Activated T-helper 1 cell treated with anti-CD3 and anti-CD28 coated beads, Interleukin-12 subunit alpha, Interleukin-12 subunit beta, Interleukin-2, Interleukin-4 antibody, amounts not matched to agents 30 ng/mL and 10 ng/mL and 1 ng/mL, durations not matched to agents 14 hours and 24 hours and 36 hours (primary cell): Measurements from ENCODE around the gene SV2C. TPM values are rescaled to one million over a fixed set of nuclear protein-coding genes. Genes with fewer than 3 reads are reported as not detected.
A peak's percentile ranks its signal among the peaks of the same experiment; 100 is the strongest.
"Not testable (repeated sequence)": the region's sequence is repeated elsewhere in the genome, so short reads cannot be mapped to it uniquely, and the experiment has no call there.

ENCODE experiments used
- DNase-seq: peaks from one replicate; pipeline ENCODE4 v3.0.0; 2021; ENCODE audit warnings: low spot score
- H3K27ac Mint-ChIP-seq: one replicate; pipeline ENCODE4 v1.8.0; 2021; ENCODE audit warnings: mild to moderate bottlenecking, mixed read lengths
- H3K27me3 Mint-ChIP-seq: one replicate; pipeline ENCODE4 v1.8.0; 2022; ENCODE audit warnings: mild to moderate bottlenecking, moderate library complexity, mixed read lengths; ENCODE audit not compliant: insufficient read depth
- H3K36me3 Mint-ChIP-seq: one replicate; pipeline ENCODE4 v1.8.0; 2021; ENCODE audit warnings: low read depth, mixed read lengths
- H3K4me1 Mint-ChIP-seq: one replicate; pipeline ENCODE4 v1.8.0; 2021; ENCODE audit warnings: low read depth, mixed read lengths
- H3K4me3 Mint-ChIP-seq: one replicate; pipeline ENCODE4 v1.8.0; 2021; ENCODE audit warnings: mild to moderate bottlenecking, moderate library complexity, mixed read lengths
- H3K9me3 Mint-ChIP-seq: one replicate; pipeline ENCODE4 v1.8.0; 2021; ENCODE audit warnings: mixed read lengths
- intact Hi-C: fragments of 100-400 bp; cut with micrococcal nuclease; formaldehyde crosslinking; loops from one replicate; pipeline ENCODE4 v1.15.1; 2024
- total RNA-seq: library from RNA; stranded (reverse); gene quantifications from 2 replicates; pipeline ENCODE4 v1.2.3, GENCODE V29; 2022

The SV2C gene, protein sequence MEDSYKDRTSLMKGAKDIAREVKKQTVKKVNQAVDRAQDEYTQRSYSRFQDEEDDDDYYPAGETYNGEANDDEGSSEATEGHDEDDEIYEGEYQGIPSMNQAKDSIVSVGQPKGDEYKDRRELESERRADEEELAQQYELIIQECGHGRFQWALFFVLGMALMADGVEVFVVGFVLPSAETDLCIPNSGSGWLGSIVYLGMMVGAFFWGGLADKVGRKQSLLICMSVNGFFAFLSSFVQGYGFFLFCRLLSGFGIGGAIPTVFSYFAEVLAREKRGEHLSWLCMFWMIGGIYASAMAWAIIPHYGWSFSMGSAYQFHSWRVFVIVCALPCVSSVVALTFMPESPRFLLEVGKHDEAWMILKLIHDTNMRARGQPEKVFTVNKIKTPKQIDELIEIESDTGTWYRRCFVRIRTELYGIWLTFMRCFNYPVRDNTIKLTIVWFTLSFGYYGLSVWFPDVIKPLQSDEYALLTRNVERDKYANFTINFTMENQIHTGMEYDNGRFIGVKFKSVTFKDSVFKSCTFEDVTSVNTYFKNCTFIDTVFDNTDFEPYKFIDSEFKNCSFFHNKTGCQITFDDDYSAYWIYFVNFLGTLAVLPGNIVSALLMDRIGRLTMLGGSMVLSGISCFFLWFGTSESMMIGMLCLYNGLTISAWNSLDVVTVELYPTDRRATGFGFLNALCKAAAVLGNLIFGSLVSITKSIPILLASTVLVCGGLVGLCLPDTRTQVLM
- total RNA-seq: 0.05 TPM in 1 of 2 replicates, not detected in the other

DNA sequence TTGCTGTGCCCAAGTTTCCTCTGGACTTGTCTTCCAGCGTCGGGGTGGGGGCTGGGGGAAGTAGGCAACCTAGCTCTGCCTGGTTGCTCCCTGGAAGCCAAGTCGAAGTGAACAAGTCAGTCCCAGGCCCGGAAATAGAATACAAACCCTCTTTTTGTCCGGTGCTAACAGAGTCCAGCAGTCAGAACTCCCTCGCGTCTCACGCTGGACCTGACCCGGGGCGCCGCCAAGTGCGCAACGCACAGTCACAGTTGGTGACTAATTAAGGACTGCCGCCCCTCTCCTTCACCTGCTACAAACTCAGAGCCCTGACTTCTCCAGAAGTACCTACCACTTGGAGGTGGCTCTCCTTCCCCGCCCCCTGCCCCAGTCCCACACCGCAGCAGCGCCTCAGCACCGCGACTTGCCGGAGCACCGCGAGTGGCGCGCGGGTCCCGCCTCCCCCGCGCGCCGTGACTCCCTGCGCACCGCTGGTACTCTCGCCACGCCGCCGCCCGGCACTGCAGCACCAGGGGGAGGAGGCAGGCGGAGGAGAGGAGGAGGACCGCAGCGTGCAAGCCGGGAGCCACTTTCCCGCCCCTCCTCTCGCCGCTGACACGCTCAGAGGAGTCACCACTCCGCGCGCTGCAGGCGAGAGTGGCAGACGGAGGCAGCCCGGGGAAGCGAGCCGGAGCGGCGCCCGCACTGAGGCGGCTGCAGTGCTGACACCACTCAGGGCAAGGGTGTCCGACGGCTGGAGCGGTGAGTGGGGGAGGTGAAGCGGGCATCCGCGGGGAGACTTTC, at the start of gene SV2C:
Gene SV2C, plus strand, starts transcription at position 612 of the 783 bp plus-strand sequence. CDS start 48,368 bp downstream, outside the sequence.
- Mint-ChIP-seq H3K4me1 (peaks cover 14% of the 10 kb centered on the region), H3K4me3 (peak within 1 kb of the TSS; percentile 79), H3K9me3 (no peaks in the 10 kb centered on the region), H3K36me3 (no peaks in the 10 kb centered on the region), H3K27me3 (peaks cover 73% of the 10 kb centered on the region), H3K27ac (peak within 1 kb of the TSS; percentile 26)
- no peak for DNase-seq
- intact Hi-C loops: loop anchor here (10.0 kb wide), 2 partner anchors 1552 to 1892 kb away; partner anchors contain the start of gene OTP

DNA sequence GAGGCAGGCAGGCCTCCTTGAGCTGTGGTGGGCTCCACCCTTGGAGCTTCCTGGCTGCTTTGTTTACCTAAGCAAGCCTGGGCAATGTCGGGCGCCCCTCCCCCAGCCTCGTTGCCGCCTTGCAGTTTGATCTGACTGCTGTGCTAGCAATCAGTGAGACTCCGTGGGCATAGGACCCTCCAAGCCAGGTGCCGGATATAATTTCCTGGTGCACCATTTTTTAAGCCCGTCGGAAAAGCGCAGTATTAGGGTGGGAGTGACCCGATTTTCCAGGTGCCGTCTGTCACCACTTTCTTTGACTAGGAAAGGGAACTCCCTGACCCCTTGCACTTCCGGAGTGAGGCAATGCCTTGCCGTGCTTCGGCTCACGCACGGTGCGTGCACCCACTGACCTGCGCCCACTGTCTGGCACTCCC, 45.4 kb upstream of the SV2C start:
- H3K27ac Mint-ChIP-seq, intact Hi-C loops, H3K36me3 Mint-ChIP-seq, H3K4me1 Mint-ChIP-seq, H3K9me3 Mint-ChIP-seq: not testable (repeated sequence)
- DNase-seq: peak; percentile 5
- peak overlapping the region; percentile 63 for H3K4me3 Mint-ChIP-seq
- H3K27me3 Mint-ChIP-seq: peaks cover 12% of the 10 kb centered on the region

DNA sequence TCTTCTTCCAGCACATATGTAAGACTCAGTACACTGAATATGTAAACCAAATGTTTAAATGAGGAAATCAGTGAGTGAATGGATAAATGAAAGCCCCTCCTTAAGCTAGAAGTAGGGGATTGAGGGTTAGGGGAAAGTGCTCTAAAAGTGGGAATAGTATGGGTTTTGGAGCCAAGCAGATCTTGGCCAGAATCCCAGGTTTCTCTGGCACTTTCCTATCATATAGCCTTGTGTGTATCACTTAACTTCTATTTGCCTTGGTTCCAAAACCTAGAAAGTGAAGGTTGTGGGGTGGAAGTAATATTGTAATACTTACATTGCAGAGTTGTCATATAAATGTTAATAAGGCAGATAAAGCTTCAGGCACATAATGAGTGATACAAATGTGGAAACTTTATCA, 45.0 kb upstream of the SV2C start:
- peaks cover 6% of the 10 kb centered on the region for H3K9me3 Mint-ChIP-seq
- intact Hi-C loops: no loop called here
- no peak overlapping the region for H3K27ac Mint-ChIP-seq

DNA sequence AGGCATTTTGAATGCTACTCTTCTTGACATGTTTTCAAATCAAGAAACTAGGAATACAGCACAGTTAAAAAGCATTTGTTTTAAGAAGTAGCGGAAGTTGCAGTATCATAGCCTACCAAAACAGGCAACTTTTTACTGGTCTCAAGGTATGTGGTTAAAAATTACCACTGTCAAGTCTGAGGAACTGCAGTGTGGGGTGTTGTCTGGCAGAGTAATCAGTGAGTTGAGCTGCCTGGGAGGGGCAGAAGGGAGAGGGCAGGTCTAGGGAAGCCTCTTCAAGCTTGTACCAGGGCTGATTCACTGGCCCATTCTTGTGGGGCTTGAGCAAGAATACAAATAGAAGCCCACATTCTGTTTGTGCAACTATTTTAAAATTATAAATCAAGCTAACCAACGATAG, 42.4 kb upstream of the SV2C start:
- no peaks in the 10 kb centered on the region for H3K9me3 Mint-ChIP-seq
- H3K36me3 Mint-ChIP-seq: no peaks in the 10 kb centered on the region
- H3K4me1 Mint-ChIP-seq: peaks cover 7% of the 10 kb centered on the region
- H3K4me3 Mint-ChIP-seq: no peak overlapping the region
- no peak overlapping the region for H3K27ac Mint-ChIP-seq
- H3K27me3 Mint-ChIP-seq: peaks cover 11% of the 10 kb centered on the region
- no peak for DNase-seq
- intact Hi-C loops: no loop called here

More for the DNA sequence above, 45.0 kb upstream of the SV2C start:
- DNase-seq: no peak
- Mint-ChIP-seq H3K4me1 (peaks cover 7% of the 10 kb centered on the region), H3K4me3 (peak overlapping the region; percentile 63), H3K36me3 (no peaks in the 10 kb centered on the region), H3K27me3 (peaks cover 13% of the 10 kb centered on the region)

DNA sequence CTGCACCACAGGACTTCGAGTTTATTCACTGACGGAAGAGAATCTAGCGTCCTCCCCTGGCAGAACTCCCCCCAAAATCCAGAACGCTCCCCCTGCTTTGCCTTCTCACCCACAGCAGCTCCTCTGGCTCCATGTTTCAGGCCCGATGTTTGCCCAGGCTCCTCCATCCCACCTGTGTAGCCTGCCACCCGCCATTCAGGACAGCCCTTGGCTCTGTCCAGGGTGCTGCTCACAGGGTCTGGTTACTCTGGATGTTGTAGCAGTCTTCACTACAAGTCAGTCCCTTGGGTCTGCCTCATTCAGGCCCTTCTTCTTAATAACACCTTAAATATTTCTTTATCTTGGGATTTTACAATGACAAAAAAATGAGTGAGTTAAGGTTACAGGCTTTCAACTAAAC, 41.3 kb upstream of the SV2C start:
- Mint-ChIP-seq H3K4me1 (peaks cover 7% of the 10 kb centered on the region), H3K36me3 (no peaks in the 10 kb centered on the region), H3K4me3 (no peak overlapping the region), H3K9me3 (no peaks in the 10 kb centered on the region), H3K27me3 (peaks cover 13% of the 10 kb centered on the region), H3K27ac (no peak overlapping the region)
- DNase-seq: no peak
- intact Hi-C loops: no loop called here

DNA sequence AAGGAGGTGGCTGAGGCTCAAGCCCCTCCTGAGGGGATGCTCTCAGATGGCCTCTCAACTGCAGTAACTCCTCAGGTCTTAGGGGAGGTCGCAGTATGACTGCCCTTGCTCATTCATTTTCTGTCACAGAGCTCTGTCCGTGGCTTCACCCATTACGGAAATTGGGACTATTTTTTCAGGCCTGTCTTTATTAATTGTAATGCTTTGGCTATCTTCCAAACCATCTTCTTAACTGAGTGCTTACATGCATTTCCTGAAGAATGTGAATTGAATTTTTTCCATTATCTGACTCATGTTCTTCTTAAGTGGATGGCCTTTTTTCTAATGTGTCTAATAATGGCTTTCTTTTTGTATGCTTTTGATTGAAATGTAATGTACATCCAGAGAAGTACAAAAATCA, 36.4 kb upstream of the SV2C start:
- Mint-ChIP-seq H3K4me1 (no peaks in the 10 kb centered on the region), H3K4me3 (no peak overlapping the region), H3K9me3 (no peaks in the 10 kb centered on the region), H3K36me3 (no peaks in the 10 kb centered on the region), H3K27me3 (peaks cover 8% of the 10 kb centered on the region), H3K27ac (no peak overlapping the region)
- DNase-seq: no peak
- intact Hi-C loops: no loop called here

DNA sequence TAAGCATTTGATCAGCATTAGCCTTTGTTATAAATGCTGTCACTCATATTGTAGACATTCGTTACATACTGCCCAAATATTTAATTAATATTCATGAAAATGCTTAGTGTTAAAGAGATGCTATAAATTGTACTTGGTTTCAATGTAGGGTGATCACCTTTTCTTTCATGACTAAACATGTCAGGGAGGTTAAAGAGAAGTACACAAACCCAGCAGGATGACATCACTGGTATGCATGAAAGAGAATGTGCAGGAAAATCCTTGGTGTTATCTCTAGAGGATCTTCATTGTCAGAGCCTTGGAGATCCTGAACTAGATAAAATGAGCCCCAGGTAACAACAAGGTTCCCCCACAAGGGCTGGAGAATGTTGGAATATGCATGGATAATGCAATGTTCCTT, 33.0 kb upstream of the SV2C start:
- Mint-ChIP-seq H3K27me3 (peaks cover 5% of the 10 kb centered on the region), H3K4me3 (no peak overlapping the region), H3K9me3 (no peaks in the 10 kb centered on the region), H3K4me1 (no peaks in the 10 kb centered on the region), H3K36me3 (no peaks in the 10 kb centered on the region), H3K27ac (no peak overlapping the region)
- intact Hi-C loops: no loop called here
- DNase-seq: no peak

DNA sequence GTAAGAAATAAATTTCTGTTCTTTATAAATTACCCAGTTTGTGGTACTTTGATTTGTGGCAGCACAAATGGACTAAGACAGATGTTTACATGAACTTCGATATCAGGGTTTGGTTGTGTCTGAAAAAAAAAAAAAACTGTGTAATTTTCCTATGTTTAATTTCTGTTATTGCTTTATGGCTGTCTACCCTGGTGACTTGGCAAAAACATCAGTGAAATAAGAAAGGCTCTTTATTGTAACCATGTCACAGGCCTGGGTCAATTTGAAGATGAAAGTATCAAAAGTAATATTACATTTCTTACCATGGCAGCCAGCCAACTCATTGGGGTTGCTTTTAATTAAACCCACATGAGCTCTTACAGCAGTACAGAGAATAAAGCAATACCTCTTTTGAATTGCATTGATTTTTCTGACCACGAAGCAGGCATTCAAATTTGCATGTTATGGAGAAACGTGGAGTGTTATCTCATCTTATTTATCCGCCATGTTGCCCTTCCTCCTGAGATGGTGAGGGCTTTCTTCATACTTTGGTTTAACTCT, 20.6 kb upstream of the SV2C start:
- peaks cover 18% of the 10 kb centered on the region for H3K27me3 Mint-ChIP-seq
- no peak for DNase-seq
- H3K36me3 Mint-ChIP-seq: no peaks in the 10 kb centered on the region
- H3K27ac Mint-ChIP-seq: no peak overlapping the region
- no peak overlapping the region for H3K4me3 Mint-ChIP-seq
- intact Hi-C loops: no loop called here
- H3K4me1 Mint-ChIP-seq: no peaks in the 10 kb centered on the region
- no peaks in the 10 kb centered on the region for H3K9me3 Mint-ChIP-seq

DNA sequence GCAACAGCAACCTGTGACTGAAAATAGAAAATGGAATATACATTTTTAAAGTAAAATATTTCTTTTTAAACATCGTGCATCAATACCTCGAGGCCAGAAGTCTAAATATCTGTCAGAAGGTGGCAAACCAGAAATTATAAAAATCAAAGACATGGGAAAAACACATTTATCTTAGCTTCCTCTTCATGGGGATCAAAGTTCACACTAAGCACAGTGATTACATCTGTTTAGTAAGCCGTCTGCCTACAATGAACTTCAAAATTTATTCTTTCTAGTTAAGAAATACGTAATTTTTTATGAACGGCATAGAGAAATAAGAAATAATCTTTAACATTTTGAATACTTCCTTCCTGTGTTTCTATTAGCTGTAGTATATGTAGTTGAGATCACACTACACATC, 17.9 kb upstream of the SV2C start:
- intact Hi-C loops: no loop called here
- DNase-seq: no peak
- peaks cover 15% of the 10 kb centered on the region for H3K27me3 Mint-ChIP-seq
- H3K9me3 Mint-ChIP-seq: no peaks in the 10 kb centered on the region
- no peaks in the 10 kb centered on the region for H3K4me1 Mint-ChIP-seq
- H3K27ac Mint-ChIP-seq: no peak overlapping the region
- H3K4me3 Mint-ChIP-seq: no peak overlapping the region
- H3K36me3 Mint-ChIP-seq: no peaks in the 10 kb centered on the region

DNA sequence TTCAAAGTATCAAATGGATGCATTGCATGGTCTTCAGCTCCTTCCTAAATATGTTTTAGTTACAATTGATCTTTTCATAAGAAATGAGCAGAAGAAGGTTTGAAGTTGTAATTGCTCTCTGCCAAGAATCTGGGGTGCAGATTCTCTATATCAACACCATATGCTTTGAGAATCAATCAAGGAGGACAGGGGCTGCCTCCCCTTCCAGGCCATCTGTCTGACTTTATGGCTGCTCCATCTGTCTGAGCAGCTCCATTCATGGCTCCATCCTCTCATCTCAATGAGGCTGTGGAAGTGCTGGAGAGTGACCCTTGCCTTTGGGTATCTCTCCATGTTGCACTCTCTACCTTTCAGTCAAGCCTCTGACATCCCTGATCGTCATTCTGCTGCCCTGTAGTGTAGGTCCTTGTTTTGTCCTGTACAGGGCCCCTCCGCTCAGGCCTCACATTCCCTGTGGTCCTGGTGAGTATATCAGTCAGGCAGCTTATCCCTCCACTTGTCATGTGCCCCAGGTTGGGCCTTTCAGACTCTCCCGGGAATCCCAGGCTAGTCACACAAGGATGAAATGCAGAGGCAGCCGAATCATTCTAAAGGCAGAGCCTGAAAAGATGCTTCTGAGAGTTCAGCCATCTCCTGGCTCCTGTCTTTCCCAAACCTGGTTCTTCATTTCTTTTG, 14.0 kb upstream of the SV2C start:
- Mint-ChIP-seq H3K36me3 (no peaks in the 10 kb centered on the region), H3K27ac (no peak overlapping the region), H3K27me3 (peaks cover 22% of the 10 kb centered on the region), H3K4me1 (no peaks in the 10 kb centered on the region), H3K4me3 (no peak overlapping the region), H3K9me3 (no peaks in the 10 kb centered on the region)
- intact Hi-C loops: no loop called here
- no peak for DNase-seq

DNA sequence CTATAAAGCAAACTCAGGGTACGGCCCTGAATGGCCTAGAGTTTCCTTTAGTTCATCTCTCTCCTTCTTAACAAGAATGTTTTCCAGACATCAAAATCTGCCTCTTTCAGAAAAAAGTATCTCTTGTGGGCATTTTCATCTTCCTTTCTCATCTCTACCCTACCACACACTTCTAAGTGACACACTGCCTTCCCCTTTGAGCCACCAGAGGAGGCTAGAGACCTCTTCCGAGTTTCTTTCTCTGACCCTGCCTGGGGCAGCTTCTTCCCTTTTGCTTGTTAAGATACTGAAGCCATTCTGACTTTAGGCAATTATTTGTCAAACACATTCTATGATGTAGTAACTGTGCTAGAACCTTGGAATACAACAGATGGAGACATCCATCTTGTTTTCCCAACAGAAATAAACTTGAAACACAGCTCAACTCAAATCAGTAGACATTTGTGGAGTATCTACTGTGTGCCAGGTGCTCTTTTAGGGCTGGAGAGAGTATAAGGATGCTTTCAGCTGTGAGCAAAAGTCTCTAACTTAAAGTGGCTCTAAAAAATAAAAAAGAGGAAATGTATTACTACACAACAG, 8.6 kb upstream of the SV2C start:
- intact Hi-C loops: loop anchor here (1.0 to 2.0 kb wide), 2 partner anchors 100 to 182 kb away; no protein-coding TSS in a partner anchor
- no peak overlapping the region for H3K27ac Mint-ChIP-seq
- H3K9me3 Mint-ChIP-seq: no peaks in the 10 kb centered on the region
- no peak for DNase-seq
- no peak overlapping the region for H3K4me3 Mint-ChIP-seq
- no peaks in the 10 kb centered on the region for H3K36me3 Mint-ChIP-seq
- peaks cover 47% of the 10 kb centered on the region for H3K27me3 Mint-ChIP-seq
- H3K4me1 Mint-ChIP-seq: no peaks in the 10 kb centered on the region
